ENCODE measurements around the gene PTPN23.

The PTPN23 gene

DNA sequence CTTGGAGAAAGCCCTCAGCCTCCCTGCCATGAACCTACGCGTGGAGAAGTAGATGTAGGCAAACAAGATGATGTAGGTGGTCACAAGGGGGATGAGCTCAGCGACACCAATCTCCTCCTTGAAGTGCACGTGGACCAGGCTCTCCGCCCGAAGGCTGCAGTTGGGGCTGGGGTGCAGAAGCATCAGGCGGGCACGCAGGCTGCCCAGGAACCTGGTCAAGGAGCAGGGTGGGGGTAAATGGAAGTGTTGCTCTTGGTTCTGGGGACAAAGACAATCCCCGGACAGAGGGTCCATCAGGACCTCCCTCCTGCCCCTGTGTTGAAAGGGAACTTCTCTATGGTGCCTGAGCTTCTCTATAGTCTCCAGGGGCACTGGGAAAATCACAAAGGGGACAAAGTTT lies 45.1 kb downstream of the PTPN23 start:
- Histone ChIP-seq H3K27me3 (replicated peaks; ENCODE audit: control insufficient read depth, insufficient read depth, low read length, poor library complexity, severe bottlenecking) (no peaks in the 10 kb centered on the region), H3K4me3 (ENCODE audit: insufficient read depth, low read depth, low read length, poor library complexity, severe bottlenecking) (no peak overlapping the region), H3K36me3 (ENCODE audit: control insufficient read depth, insufficient read depth, low read length) (peaks cover 35% of the 10 kb centered on the region), H3K4me1 (ENCODE audit: control insufficient read depth, insufficient read depth, low read length, poor library complexity, severe bottlenecking) (peaks cover 7% of the 10 kb centered on the region), H3K27ac (ENCODE audit: insufficient read depth, low read length, poor library complexity, severe bottlenecking) (no peak overlapping the region), H3K9me3 (ENCODE audit: control insufficient read depth, low read length) (no peaks in the 10 kb centered on the region)
- DNase-seq, result no peak

DNA sequence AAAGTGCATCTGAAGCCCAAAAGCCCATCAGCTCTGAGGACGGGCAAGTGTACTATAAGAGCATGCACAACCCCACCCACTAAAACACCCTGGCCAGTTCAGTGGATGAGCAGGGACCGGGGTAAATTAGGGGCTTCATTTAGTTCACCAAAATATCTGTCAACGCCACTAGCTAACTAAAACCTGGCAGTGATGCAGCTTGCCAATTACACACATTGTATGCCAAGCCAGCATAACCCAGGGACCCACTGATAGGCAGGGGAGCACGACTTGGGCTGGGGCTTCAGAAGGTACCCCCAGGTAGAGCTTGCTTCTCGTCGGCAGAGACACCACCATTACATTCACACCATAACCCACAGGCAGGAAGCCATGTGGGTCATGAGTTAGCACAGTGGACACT lies 47.0 kb downstream of the PTPN23 start:
- Histone ChIP-seq H3K36me3 (ENCODE audit: control insufficient read depth, insufficient read depth, low read length) (peaks cover 49% of the 10 kb centered on the region), H3K27me3 (replicated peaks; ENCODE audit: control insufficient read depth, insufficient read depth, low read length, poor library complexity, severe bottlenecking) (no peaks in the 10 kb centered on the region), H3K4me3 (ENCODE audit: insufficient read depth, low read depth, low read length, poor library complexity, severe bottlenecking) (no peak overlapping the region), H3K4me1 (ENCODE audit: control insufficient read depth, insufficient read depth, low read length, poor library complexity, severe bottlenecking) (no peaks in the 10 kb centered on the region), H3K27ac (ENCODE audit: insufficient read depth, low read length, poor library complexity, severe bottlenecking) (no peak overlapping the region), H3K9me3 (ENCODE audit: control insufficient read depth, low read length) (no peaks in the 10 kb centered on the region)
- no peak for DNase-seq

DNA sequence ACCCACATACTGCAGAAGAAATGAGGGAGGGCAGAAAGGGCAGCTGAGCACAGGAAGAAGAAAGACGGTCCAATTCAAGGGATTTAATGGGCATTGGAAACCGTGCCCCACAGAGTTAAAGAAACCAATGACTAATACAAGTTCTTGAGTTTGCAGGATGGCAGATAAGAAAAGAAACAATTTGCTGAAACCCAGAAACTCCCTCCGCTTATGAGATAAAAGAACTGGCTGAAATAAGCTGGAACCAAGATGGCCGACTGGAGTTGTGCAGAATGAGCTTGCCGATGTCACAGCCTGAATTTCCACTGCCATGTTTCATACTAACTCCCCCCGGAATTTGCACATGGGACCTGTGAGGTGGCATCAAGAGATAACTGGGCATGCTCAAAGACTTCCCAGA lies 47.8 kb downstream of the PTPN23 start:
- no peaks in the 10 kb centered on the region for H3K9me3 ChIP-seq (ENCODE audit: control insufficient read depth, low read length)
- H3K27ac ChIP-seq (ENCODE audit: insufficient read depth, low read length, poor library complexity, severe bottlenecking), result no peak overlapping the region
- H3K27me3 ChIP-seq (replicated peaks; ENCODE audit: control insufficient read depth, insufficient read depth, low read length, poor library complexity, severe bottlenecking), result no peaks in the 10 kb centered on the region
- H3K36me3 ChIP-seq (ENCODE audit: control insufficient read depth, insufficient read depth, low read length), result peaks cover 55% of the 10 kb centered on the region
- H3K4me3 ChIP-seq (ENCODE audit: insufficient read depth, low read depth, low read length, poor library complexity, severe bottlenecking), result no peak overlapping the region
- no peak for DNase-seq
- H3K4me1 ChIP-seq (ENCODE audit: control insufficient read depth, insufficient read depth, low read length, poor library complexity, severe bottlenecking), result no peaks in the 10 kb centered on the region

DNA sequence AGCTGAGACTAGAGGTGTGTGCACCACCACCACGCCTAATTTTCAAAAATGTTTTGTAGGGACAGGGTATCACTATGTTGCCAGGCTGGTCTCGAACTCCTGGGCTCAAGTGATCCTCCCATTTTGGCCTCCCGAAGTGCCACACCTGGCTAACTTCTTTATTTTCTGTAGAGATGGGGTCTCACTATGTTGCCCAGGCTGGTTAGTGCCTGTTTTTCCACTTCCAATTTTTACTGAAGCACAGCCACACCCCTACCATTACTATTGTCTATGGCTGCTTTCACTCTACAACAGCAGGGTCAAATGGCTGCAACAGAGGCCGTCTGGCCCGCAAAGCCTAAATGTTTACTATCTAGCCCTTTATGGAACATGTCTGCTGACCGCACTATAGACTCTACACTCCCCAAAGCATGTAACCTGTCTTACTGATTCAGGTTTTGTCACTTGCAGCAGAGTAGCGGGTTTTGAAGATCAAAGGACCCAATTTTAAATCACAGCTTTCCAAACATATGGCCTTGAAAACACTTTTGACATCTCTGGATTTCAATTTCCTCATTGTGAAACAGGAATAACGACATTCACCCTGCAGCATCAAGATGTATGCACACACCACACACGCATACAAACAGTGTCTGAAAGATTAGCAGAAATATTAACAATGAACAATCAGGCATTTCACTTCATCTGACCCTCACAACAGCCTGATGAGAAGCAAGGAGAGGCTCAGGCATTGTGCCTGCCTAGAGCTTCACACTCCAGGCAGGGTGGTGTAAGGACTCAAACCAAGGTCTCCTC lies 48.9 kb downstream of the PTPN23 start:
- H3K4me3 ChIP-seq (ENCODE audit: insufficient read depth, low read depth, low read length, poor library complexity, severe bottlenecking), result no peak overlapping the region
- H3K27me3 ChIP-seq (replicated peaks; ENCODE audit: control insufficient read depth, insufficient read depth, low read length, poor library complexity, severe bottlenecking), result no peaks in the 10 kb centered on the region
- no peak for DNase-seq
- H3K9me3 ChIP-seq (ENCODE audit: control insufficient read depth, low read length), result no peaks in the 10 kb centered on the region
- H3K27ac ChIP-seq (ENCODE audit: insufficient read depth, low read length, poor library complexity, severe bottlenecking), result no peak overlapping the region
- peaks cover 61% of the 10 kb centered on the region for H3K36me3 ChIP-seq (ENCODE audit: control insufficient read depth, insufficient read depth, low read length)
- no peaks in the 10 kb centered on the region for H3K4me1 ChIP-seq (ENCODE audit: control insufficient read depth, insufficient read depth, low read length, poor library complexity, severe bottlenecking)

DNA sequence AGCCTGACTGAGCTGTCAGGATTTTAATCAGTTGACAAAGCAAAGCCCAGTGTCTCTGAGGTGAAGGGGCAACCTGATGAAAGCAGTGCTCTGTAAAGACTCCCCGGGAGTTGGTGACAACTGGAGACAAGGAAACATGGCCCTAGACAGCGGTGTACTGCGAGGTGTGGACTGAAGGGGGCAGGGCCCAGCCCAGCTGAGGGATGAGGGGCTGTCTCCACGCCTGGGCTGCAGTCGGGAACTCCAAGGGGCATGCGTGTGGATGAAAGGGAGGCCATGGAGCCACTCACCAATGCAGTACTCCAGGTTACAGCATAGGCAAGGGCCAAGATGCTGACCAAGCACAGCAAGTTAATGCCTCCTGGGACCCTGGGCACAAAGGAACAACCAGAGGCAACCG lies 49.8 kb downstream of the PTPN23 start:
- Histone ChIP-seq H3K27me3 (replicated peaks; ENCODE audit: control insufficient read depth, insufficient read depth, low read length, poor library complexity, severe bottlenecking) (no peaks in the 10 kb centered on the region), H3K36me3 (ENCODE audit: control insufficient read depth, insufficient read depth, low read length) (peaks cover 58% of the 10 kb centered on the region), H3K4me3 (ENCODE audit: insufficient read depth, low read depth, low read length, poor library complexity, severe bottlenecking) (no peak overlapping the region), H3K4me1 (ENCODE audit: control insufficient read depth, insufficient read depth, low read length, poor library complexity, severe bottlenecking) (no peaks in the 10 kb centered on the region), H3K27ac (ENCODE audit: insufficient read depth, low read length, poor library complexity, severe bottlenecking) (no peak overlapping the region), H3K9me3 (ENCODE audit: control insufficient read depth, low read length) (no peaks in the 10 kb centered on the region)
- no peak for DNase-seq

DNA sequence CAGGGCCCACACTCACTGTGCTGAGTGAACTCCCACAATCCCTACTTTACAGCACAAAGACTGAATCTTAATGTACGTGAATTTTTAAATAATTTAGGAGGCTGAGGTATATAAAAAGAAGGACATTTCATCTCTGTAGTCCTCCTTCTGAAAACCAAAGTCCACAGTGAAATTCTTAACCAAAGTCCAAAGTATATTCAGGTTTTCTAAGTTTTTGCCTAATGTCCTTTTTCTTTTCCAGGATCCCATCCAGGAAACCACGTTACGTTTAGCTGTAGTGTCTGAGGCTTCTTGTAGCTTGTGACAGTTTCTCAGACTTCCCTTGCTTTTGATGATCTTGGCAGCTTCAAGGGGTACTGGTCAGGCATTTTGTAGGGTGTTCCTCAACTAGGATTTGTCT lies 50.4 kb downstream of the PTPN23 start:
- Histone ChIP-seq H3K9me3 (ENCODE audit: control insufficient read depth, low read length) (no peaks in the 10 kb centered on the region), H3K27me3 (replicated peaks; ENCODE audit: control insufficient read depth, insufficient read depth, low read length, poor library complexity, severe bottlenecking) (no peaks in the 10 kb centered on the region), H3K4me3 (ENCODE audit: insufficient read depth, low read depth, low read length, poor library complexity, severe bottlenecking) (no peak overlapping the region), H3K36me3 (ENCODE audit: control insufficient read depth, insufficient read depth, low read length) (peaks cover 53% of the 10 kb centered on the region), H3K27ac (ENCODE audit: insufficient read depth, low read length, poor library complexity, severe bottlenecking) (no peak overlapping the region), H3K4me1 (ENCODE audit: control insufficient read depth, insufficient read depth, low read length, poor library complexity, severe bottlenecking) (no peaks in the 10 kb centered on the region)
- no peak for DNase-seq

DNA sequence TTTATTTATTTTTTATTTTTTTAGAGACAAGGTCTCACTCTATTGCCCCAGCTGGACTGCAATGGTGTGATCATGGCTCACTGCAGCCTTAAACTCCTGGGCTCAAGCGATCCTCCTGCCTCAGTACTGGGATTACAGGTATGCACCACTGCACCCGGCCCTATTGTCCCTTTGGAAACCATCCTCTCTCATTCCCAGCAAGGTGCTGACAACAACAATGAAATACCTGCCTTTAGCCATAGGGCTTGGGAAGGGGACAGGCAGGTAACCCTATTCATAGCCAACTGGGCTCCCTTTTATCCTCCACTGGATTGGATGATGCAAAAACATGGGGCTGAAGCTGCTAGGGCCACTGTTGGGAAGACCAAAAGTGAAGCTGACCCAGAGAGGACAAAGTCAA lies 51.9 kb downstream of the PTPN23 start:
- no peak overlapping the region for H3K4me3 ChIP-seq (ENCODE audit: insufficient read depth, low read depth, low read length, poor library complexity, severe bottlenecking)

DNA sequence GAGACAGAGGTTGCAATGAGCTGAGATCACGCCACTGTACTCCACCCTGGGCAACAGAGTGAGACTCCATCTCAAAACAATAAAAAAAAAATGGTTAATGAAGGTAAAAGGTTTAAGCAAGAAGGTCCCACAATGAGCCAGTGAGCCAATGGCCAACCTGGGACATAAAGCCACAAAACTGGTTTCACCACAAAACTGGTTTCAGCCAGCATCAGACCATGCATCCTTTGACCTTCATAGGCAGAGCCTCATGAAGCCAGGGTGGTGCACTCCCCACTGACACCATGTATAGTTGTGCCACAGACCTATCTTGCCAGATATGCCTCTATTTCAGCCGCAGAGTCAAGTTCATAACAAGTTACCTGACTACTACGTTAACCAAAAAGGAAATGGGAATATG lies 53.0 kb downstream of the PTPN23 start:
- no peak overlapping the region for H3K27ac ChIP-seq (ENCODE audit: insufficient read depth, low read length, poor library complexity, severe bottlenecking)
- DNase-seq, result no peak
- H3K36me3 ChIP-seq (ENCODE audit: control insufficient read depth, insufficient read depth, low read length), result peaks cover 46% of the 10 kb centered on the region
- H3K4me3 ChIP-seq (ENCODE audit: insufficient read depth, low read depth, low read length, poor library complexity, severe bottlenecking), result no peak overlapping the region
- H3K9me3 ChIP-seq (ENCODE audit: control insufficient read depth, low read length), result no peaks in the 10 kb centered on the region
- H3K4me1 ChIP-seq (ENCODE audit: control insufficient read depth, insufficient read depth, low read length, poor library complexity, severe bottlenecking), result no peaks in the 10 kb centered on the region
- H3K27me3 ChIP-seq (replicated peaks; ENCODE audit: control insufficient read depth, insufficient read depth, low read length, poor library complexity, severe bottlenecking), result no peaks in the 10 kb centered on the region

More for the DNA sequence above, 51.9 kb downstream of the PTPN23 start:
- no peak overlapping the region for H3K27ac ChIP-seq (ENCODE audit: insufficient read depth, low read length, poor library complexity, severe bottlenecking)
- no peaks in the 10 kb centered on the region for H3K9me3 ChIP-seq (ENCODE audit: control insufficient read depth, low read length)
- peaks cover 44% of the 10 kb centered on the region for H3K36me3 ChIP-seq (ENCODE audit: control insufficient read depth, insufficient read depth, low read length)
- no peak for DNase-seq
- H3K27me3 ChIP-seq (replicated peaks; ENCODE audit: control insufficient read depth, insufficient read depth, low read length, poor library complexity, severe bottlenecking), result no peaks in the 10 kb centered on the region
- no peaks in the 10 kb centered on the region for H3K4me1 ChIP-seq (ENCODE audit: control insufficient read depth, insufficient read depth, low read length, poor library complexity, severe bottlenecking)

DNA sequence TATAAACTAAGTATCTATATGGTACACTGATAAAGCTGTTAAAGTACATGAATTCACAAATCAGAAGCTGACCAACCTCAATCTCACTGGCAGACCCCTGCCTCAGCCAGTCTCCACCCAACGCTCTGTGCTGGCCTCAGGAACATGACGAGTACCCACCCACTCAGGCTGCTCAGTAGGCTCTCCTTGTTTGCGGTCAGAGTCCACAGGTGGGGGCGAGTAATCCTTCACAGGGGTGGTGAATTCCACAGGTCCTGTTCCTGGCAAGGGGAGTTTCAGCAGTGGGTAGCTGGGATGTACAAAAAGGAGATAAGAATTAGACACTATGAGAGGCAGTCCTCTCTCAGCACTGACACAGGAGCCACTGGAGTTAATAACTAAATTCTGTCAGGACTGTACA lies 54.0 kb downstream of the PTPN23 start:
- Histone ChIP-seq H3K4me1 (ENCODE audit: control insufficient read depth, insufficient read depth, low read length, poor library complexity, severe bottlenecking) (no peaks in the 10 kb centered on the region), H3K4me3 (ENCODE audit: insufficient read depth, low read depth, low read length, poor library complexity, severe bottlenecking) (no peak overlapping the region), H3K27ac (ENCODE audit: insufficient read depth, low read length, poor library complexity, severe bottlenecking) (no peak overlapping the region), H3K9me3 (ENCODE audit: control insufficient read depth, low read length) (no peaks in the 10 kb centered on the region), H3K36me3 (ENCODE audit: control insufficient read depth, insufficient read depth, low read length) (peaks cover 55% of the 10 kb centered on the region), H3K27me3 (replicated peaks; ENCODE audit: control insufficient read depth, insufficient read depth, low read length, poor library complexity, severe bottlenecking) (no peaks in the 10 kb centered on the region)
- DNase-seq, result no peak

DNA sequence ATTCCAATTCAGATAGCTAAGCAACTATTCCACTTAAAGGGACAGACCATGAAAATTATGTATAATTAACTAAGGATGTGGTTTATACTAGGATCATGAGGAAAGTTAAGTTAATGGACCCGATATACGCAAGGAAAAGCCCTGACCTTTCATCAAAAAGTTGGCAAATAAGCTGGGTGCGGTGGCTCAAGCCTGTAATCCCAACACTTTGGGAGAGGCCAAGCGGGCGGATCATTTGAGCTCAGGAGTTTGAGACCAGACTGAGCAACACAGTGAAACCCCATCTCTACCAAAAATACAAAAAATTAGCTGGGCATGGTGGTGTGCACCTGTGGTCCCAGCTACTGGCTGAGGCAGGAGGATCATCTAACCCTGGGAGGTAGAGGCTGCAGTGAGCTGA lies 55.4 kb downstream of the PTPN23 start:
- H3K4me1 ChIP-seq (ENCODE audit: control insufficient read depth, insufficient read depth, low read length, poor library complexity, severe bottlenecking), result no peaks in the 10 kb centered on the region
- H3K36me3 ChIP-seq (ENCODE audit: control insufficient read depth, insufficient read depth, low read length), result peaks cover 60% of the 10 kb centered on the region
- no peaks in the 10 kb centered on the region for H3K27me3 ChIP-seq (replicated peaks; ENCODE audit: control insufficient read depth, insufficient read depth, low read length, poor library complexity, severe bottlenecking)
- H3K27ac ChIP-seq (ENCODE audit: insufficient read depth, low read length, poor library complexity, severe bottlenecking), result no peak overlapping the region
- DNase-seq, result no peak
- H3K9me3 ChIP-seq (ENCODE audit: control insufficient read depth, low read length), result no peaks in the 10 kb centered on the region
- H3K4me3 ChIP-seq (ENCODE audit: insufficient read depth, low read depth, low read length, poor library complexity, severe bottlenecking), result no peak overlapping the region
